Neural cell (in vitro differentiated cells): ENCODE measurements around the gene C3AR1. TPM values are rescaled to one million over a fixed set of nuclear protein-coding genes. Genes with fewer than 3 reads are reported as not detected.

Experiments used
- H2AFZ ChIP-seq: fragments of 200-600, 300-800 bp; sonication (generic), shearing (Covaris generic); 2 replicates; pipeline ENCODE4 v1.6.0; 2014; ENCODE audit warnings: low read depth, mild to moderate bottlenecking, antibody characterized with exemption, low read length, moderate library complexity
- H3F3A ChIP-seq: fragments of 200-600 bp; shearing (Covaris generic); 2 replicates; pipeline ENCODE4 v1.6.1; 2016; ENCODE audit warnings: mild to moderate bottlenecking, moderate library complexity, mixed read lengths, antibody characterized with exemption, low read length; ENCODE audit not compliant: insufficient read depth, poor library complexity, severe bottlenecking
- H3K27ac ChIP-seq: fragments of 200-600, 300-800 bp; sonication (generic), shearing (Covaris generic); 2 replicates; pipeline ENCODE4 v1.5.1; 2014; ENCODE audit warnings: mild to moderate bottlenecking, low read length, moderate library complexity
- H3K27me3 ChIP-seq: fragments of 300-800, 200-600 bp; sonication (generic), shearing (Covaris generic); 2 replicates; pipeline ENCODE4 v1.6.0; 2014; ENCODE audit warnings: mild to moderate bottlenecking, low read depth, low read length, moderate library complexity; ENCODE audit not compliant: insufficient read depth
- H3K36me3 ChIP-seq: fragments of 300-800, 200-600 bp; sonication (generic), shearing (Covaris generic); 2 replicates; pipeline ENCODE4 v1.5.1; 2014; ENCODE audit warnings: mild to moderate bottlenecking, antibody characterized with exemption, low read length, moderate library complexity; ENCODE audit not compliant: insufficient read depth
- H3K4me2 ChIP-seq: fragments of 300-800, 200-600 bp; sonication (generic), shearing (Covaris generic); 2 replicates; pipeline ENCODE4 v1.6.0; 2014; ENCODE audit warnings: mild to moderate bottlenecking, low read length
- H3K4me3 ChIP-seq: fragments of 300-800, 200-600 bp; sonication (generic), shearing (Covaris generic); 2 replicates; pipeline ENCODE4 v1.5.1; 2014; ENCODE audit warnings: mild to moderate bottlenecking, low read length, moderate library complexity
- H3K79me2 ChIP-seq: fragments of 200-600 bp; shearing (Covaris generic); replicated peaks from 2 replicates; pipeline ENCODE4 v1.6.0; 2014; ENCODE audit warnings: mild to moderate bottlenecking, low read length, moderate library complexity; ENCODE audit not compliant: insufficient read depth
- H3K9ac ChIP-seq: fragments of 300-800, 200-600 bp; sonication (generic), shearing (Covaris generic); 2 replicates; pipeline ENCODE4 v1.6.1; 2016; ENCODE audit warnings: mild to moderate bottlenecking, low read length, mixed read lengths
- H3K9me2 ChIP-seq: fragments of 200-600 bp; shearing (Covaris generic); 2 replicates; pipeline ENCODE4 v1.6.1; 2016; ENCODE audit warnings: mild to moderate bottlenecking, low read length, mixed read lengths; ENCODE audit not compliant: insufficient read depth
- H3K9me3 ChIP-seq: fragments of 200-600, 300-800 bp; sonication (generic), shearing (Covaris generic); 2 replicates; pipeline ENCODE4 v1.6.1; 2016; ENCODE audit warnings: mild to moderate bottlenecking, mixed run types, low read length, moderate library complexity, mixed read lengths
- H4K20me1 ChIP-seq: fragments of 200-600 bp; shearing (Covaris generic); 2 replicates; pipeline ENCODE4 v1.6.1; 2016; ENCODE audit warnings: mild to moderate bottlenecking, mixed run types; ENCODE audit not compliant: insufficient read depth
- EP300 ChIP-seq: fragments of 450-650 bp; conservative IDR thresholded peaks from 2 replicates; pipeline ENCODE4 v1.6.1; 2014; ENCODE audit warnings: antibody characterized with exemption, mild to moderate bottlenecking, moderate library complexity; ENCODE audit not compliant: poor library complexity, severe bottlenecking
- EZH2 ChIP-seq: fragments of 200-600, 300-800 bp; shearing (Covaris generic), sonication (generic); IDR thresholded peaks from 2 replicates; pipeline ENCODE4 v1.6.1; 2014; ENCODE audit warnings: antibody characterized with exemption, low read length, borderline replicate concordance, mild to moderate bottlenecking; ENCODE audit not compliant: insufficient read depth, poor library complexity, severe bottlenecking
- MXI1 ChIP-seq: fragments of 450-650 bp; conservative IDR thresholded peaks from 2 replicates; pipeline ENCODE4 v1.6.1; 2014; ENCODE audit warnings: antibody characterized with exemption, mild to moderate bottlenecking; ENCODE audit not compliant: poor library complexity, severe bottlenecking
- POLR2AphosphoS5 ChIP-seq: IDR thresholded peaks from 2 replicates; pipeline ENCODE4 v1.6.1; 2012
- RAD21 ChIP-seq: fragments of 450-650 bp; conservative IDR thresholded peaks from 2 replicates; pipeline ENCODE4 v1.6.1; 2014; ENCODE audit warnings: antibody characterized with exemption, mild to moderate bottlenecking, moderate library complexity
- SMC3 ChIP-seq: fragments of 450-650 bp; conservative IDR thresholded peaks from 2 replicates; pipeline ENCODE4 v1.6.1; 2014; ENCODE audit warnings: antibody characterized with exemption, mild to moderate bottlenecking, moderate library complexity; ENCODE audit not compliant: poor library complexity
- TAF1 ChIP-seq: IDR thresholded peaks from 2 replicates; pipeline ENCODE4 v1.6.1; 2012; ENCODE audit warnings: low read depth
- polyA plus RNA-seq: library from polyadenylated mRNA; depleted of rRNA; stranded (reverse); fragments of >200 nt; gene quantifications from 2 replicates; pipeline ENCODE4 v1.2.3, GENCODE V29; 2014
- TF ChIP-seq, protein P1 (sequence below): fragments of 450-650 bp; IDR thresholded peaks from 2 replicates; pipeline ENCODE4 v1.5.1; 2014; ENCODE audit warnings: antibody characterized with exemption, mild to moderate bottlenecking, moderate library complexity; ENCODE audit not compliant: poor library complexity, severe bottlenecking
- TF ChIP-seq, protein P2 (sequence below): IDR thresholded peaks from 2 replicates; pipeline ENCODE4 v1.6.1; 2012; ENCODE audit warnings: borderline replicate concordance

The C3AR1 gene
- polyA plus RNA-seq, 1 donor from 2014 or later, result not detected

DNA sequence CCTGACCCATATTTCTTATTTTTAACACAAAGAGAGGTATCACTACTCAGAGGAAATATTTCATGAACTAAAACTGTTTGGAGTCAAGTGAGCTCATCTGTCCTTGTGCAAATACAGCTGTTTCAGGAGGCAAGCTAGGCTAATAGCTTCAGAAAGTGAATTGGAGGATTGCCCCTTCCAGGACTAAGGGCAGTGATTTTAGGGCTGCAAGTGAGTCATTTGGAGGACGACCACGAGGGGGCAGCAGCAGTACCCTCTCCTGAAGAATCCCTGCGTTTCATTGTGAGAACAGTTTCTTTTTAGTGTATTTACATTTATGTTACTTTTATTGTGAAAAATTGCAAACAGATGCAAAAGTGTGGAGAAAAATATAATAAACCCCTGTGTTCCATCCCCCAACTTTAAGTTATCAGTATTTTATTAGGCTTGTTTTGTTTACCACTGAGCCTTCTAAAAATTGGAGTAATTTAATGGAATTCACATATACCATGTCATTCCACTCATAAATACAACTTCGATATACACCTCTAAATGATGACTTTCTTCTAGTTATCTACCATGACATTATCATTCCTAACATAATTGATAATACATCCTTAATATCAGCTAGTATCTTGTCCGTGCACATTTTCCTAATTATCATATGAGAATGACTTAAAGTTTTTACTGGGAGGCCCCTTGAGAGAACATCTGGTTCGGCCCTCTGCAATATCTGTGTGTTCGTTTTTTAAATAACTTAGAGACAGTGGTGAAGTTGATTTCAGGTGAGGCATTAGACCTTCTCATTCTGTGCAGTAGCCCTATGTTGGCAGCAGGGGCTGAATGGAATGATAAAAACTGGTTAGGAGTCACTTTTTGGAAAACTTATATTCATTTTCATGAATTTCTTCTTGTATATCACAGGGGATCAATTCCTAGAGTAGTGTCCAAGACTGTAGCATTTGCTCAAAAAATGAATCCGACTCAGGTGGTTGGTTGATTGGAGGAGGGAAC, 19.9 kb downstream of the C3AR1 start:
- Histone ChIP-seq H3K9me3 (no peaks in the 10 kb centered on the region), H2AFZ (no peak overlapping the region), H3K27ac (no peak overlapping the region), H4K20me1 (no peaks in the 10 kb centered on the region), H3K4me2 (no peak overlapping the region), H3K9me2 (no peaks in the 10 kb centered on the region), H3K4me3 (no peak overlapping the region), H3K79me2 (no peaks in the 10 kb centered on the region), H3K9ac (no peak overlapping the region), H3K27me3 (no peaks in the 10 kb centered on the region), H3F3A (no peaks in the 10 kb centered on the region), H3K36me3 (peaks cover 7% of the 10 kb centered on the region)
- TF ChIP-seq SMC3 (peak; percentile 82), RAD21 (peak; percentile 71), POLR2AphosphoS5 (no peak)
- TF ChIP-seq, protein P1, sequence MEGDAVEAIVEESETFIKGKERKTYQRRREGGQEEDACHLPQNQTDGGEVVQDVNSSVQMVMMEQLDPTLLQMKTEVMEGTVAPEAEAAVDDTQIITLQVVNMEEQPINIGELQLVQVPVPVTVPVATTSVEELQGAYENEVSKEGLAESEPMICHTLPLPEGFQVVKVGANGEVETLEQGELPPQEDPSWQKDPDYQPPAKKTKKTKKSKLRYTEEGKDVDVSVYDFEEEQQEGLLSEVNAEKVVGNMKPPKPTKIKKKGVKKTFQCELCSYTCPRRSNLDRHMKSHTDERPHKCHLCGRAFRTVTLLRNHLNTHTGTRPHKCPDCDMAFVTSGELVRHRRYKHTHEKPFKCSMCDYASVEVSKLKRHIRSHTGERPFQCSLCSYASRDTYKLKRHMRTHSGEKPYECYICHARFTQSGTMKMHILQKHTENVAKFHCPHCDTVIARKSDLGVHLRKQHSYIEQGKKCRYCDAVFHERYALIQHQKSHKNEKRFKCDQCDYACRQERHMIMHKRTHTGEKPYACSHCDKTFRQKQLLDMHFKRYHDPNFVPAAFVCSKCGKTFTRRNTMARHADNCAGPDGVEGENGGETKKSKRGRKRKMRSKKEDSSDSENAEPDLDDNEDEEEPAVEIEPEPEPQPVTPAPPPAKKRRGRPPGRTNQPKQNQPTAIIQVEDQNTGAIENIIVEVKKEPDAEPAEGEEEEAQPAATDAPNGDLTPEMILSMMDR, result peak; percentile 83

DNA sequence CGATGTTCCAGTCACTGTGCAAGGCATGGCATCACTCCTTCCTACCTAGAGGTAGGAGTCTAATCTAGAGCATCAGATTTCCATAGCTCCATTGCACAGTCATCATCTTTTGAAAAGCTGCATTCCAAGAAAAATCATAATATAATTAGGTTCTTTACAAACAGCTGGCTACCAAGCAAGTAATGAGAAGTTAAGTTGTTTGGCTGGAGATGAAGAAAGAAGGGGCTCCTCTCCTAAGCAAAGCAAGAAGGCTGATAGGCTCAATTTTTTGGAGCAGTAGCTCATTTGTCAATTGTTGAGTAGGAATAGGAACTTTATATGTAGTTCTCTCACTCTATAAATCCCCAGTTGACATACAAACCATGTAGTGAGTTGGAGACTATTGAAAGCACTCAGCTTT, 25.4 kb downstream of the C3AR1 start:
- Histone ChIP-seq H3K9me2 (no peaks in the 10 kb centered on the region), H3K36me3 (no peaks in the 10 kb centered on the region), H3K27ac (no peak overlapping the region), H3K79me2 (peaks cover 5% of the 10 kb centered on the region), H2AFZ (no peak overlapping the region), H3K9ac (no peak overlapping the region), H3K4me2 (no peak overlapping the region), H3K4me3 (no peak overlapping the region), H4K20me1 (no peaks in the 10 kb centered on the region), H3K27me3 (no peaks in the 10 kb centered on the region), H3F3A (no peaks in the 10 kb centered on the region), H3K9me3 (no peaks in the 10 kb centered on the region)
- TF ChIP-seq, protein P1, result no peak
- TF ChIP-seq TAF1 (no peak), RAD21 (no peak), SMC3 (no peak), POLR2AphosphoS5 (no peak)

DNA sequence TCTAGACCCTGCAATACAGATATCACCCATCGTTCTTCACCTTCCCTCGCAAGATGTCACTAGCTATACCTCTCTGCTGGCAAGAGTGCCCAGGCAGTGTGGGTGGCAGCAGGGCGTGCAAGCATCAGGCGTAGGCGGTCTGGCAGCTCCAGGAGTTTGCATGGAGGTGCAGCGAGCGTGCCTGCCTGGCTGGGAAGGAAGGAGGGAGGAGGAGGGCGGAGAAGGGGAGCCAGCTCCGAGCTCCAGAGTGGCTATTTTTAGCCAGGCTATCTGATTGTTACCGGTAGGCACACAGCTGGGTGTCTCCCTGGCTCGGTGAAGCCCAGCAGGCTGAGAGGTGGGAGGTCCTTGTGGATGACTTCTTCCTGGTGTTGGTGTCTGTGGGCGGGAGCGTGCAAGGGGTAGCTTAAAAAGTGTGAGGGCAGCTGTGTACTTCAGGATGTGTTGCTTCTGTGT, 27.5 kb downstream of the C3AR1 start:
- H3F3A ChIP-seq, result no peaks in the 10 kb centered on the region
- peak overlapping the region; percentile 60 for H3K27ac ChIP-seq
- no peaks in the 10 kb centered on the region for H3K9me2 ChIP-seq
- peak overlapping the region; percentile 61 for H3K4me3 ChIP-seq
- no peak overlapping the region for H2AFZ ChIP-seq
- peak overlapping the region; percentile 47 for H3K9ac ChIP-seq
- H4K20me1 ChIP-seq, result no peaks in the 10 kb centered on the region
- TF ChIP-seq MXI1 (peak; percentile 35), POLR2AphosphoS5 (peak; percentile 46), SMC3 (no peak), EZH2 (no peak), RAD21 (no peak), TAF1 (no peak), EP300 (peak; percentile 36)
- TF ChIP-seq, protein P2, sequence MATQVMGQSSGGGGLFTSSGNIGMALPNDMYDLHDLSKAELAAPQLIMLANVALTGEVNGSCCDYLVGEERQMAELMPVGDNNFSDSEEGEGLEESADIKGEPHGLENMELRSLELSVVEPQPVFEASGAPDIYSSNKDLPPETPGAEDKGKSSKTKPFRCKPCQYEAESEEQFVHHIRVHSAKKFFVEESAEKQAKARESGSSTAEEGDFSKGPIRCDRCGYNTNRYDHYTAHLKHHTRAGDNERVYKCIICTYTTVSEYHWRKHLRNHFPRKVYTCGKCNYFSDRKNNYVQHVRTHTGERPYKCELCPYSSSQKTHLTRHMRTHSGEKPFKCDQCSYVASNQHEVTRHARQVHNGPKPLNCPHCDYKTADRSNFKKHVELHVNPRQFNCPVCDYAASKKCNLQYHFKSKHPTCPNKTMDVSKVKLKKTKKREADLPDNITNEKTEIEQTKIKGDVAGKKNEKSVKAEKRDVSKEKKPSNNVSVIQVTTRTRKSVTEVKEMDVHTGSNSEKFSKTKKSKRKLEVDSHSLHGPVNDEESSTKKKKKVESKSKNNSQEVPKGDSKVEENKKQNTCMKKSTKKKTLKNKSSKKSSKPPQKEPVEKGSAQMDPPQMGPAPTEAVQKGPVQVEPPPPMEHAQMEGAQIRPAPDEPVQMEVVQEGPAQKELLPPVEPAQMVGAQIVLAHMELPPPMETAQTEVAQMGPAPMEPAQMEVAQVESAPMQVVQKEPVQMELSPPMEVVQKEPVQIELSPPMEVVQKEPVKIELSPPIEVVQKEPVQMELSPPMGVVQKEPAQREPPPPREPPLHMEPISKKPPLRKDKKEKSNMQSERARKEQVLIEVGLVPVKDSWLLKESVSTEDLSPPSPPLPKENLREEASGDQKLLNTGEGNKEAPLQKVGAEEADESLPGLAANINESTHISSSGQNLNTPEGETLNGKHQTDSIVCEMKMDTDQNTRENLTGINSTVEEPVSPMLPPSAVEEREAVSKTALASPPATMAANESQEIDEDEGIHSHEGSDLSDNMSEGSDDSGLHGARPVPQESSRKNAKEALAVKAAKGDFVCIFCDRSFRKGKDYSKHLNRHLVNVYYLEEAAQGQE, result no peak
- TF ChIP-seq, protein P1, result no peak
- no peaks in the 10 kb centered on the region for H3K9me3 ChIP-seq
- peak overlapping the region; percentile 59 for H3K4me2 ChIP-seq
- peaks cover 5% of the 10 kb centered on the region for H3K79me2 ChIP-seq
- H3K27me3 ChIP-seq, result no peaks in the 10 kb centered on the region
- H3K36me3 ChIP-seq, result no peaks in the 10 kb centered on the region
